ENCODE measurements around the gene NOL9.

NOL9 gene

GRCh38 chr1:6508154-6508815 is 46.0 kb downstream of the NOL9 start:
- no peak overlapping the region for H3K9ac ChIP-seq (ENCODE audit: low read length in 2 of 2)
- no peaks in the 10 kb centered on the region for H3K4me1 ChIP-seq (ENCODE audit: control insufficient read depth, insufficient read depth, low read length)
- no peak overlapping the region for H3K27ac ChIP-seq (ENCODE audit: low read length)
- H3K9me3 ChIP-seq (ENCODE audit: control insufficient read depth in 2 of 2, low read length in 2 of 2), result no peaks in the 10 kb centered on the region
- H3K36me3 ChIP-seq (ENCODE audit: control insufficient read depth in 2 of 2, insufficient read depth in 2 of 2, low read length in 2 of 2), result no peaks in the 10 kb centered on the region
- peaks cover 0 to 2% of the 10 kb centered on the region in 2 donors for H3K27me3 ChIP-seq (ENCODE audit: control insufficient read depth in 1 of 2, insufficient read depth in 2 of 2, low read length in 2 of 2)
- no peak overlapping the region for H3K4me3 ChIP-seq (ENCODE audit: low read length in 2 of 2)

- Histone ChIP-seq H3K9ac (ENCODE audit: low read length in 2 of 2) (no peak overlapping the region), H3K36me3 (ENCODE audit: control insufficient read depth in 2 of 2, insufficient read depth in 2 of 2, low read length in 2 of 2) (no peaks in the 10 kb centered on the region), H3K27ac (ENCODE audit: low read length) (no peak overlapping the region), H3K9me3 (ENCODE audit: control insufficient read depth in 2 of 2, low read length in 2 of 2) (no peaks in the 10 kb centered on the region), H3K27me3 (ENCODE audit: control insufficient read depth in 1 of 2, insufficient read depth in 2 of 2, low read length in 2 of 2) (peaks cover 0 to 2% of the 10 kb centered on the region in 2 donors), H3K4me1 (ENCODE audit: control insufficient read depth, insufficient read depth, low read length) (peaks cover 3% of the 10 kb centered on the region), H3K4me3 (ENCODE audit: low read length in 2 of 2) (no peak overlapping the region)
Measured at GRCh38 chr1:6507461-6507911, 46.8 kb downstream of the NOL9 start.

DNA sequence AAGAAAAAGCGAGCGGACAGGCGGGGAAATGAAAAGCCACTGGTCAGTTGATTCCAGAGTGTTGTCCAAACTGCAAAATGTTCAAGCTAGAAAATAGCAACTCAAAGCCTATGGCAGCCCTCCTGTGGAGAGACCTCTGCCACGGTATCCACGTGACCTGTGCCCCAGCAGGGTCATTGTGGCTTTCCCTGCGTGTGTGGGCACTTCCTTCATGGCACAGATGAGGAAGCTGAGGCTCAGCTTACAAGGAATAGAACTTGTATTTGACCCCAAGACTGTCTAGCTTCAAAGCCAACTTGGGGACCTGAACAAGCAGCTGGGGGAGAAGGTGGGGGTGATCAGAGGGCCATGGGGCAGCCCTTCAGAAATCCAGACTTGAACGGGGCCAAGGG is 47.3 kb downstream of the NOL9 start:
- Histone ChIP-seq H3K27ac (ENCODE audit: low read length) (no peak overlapping the region), H3K36me3 (ENCODE audit: control insufficient read depth in 2 of 2, insufficient read depth in 2 of 2, low read length in 2 of 2) (no peaks in the 10 kb centered on the region), H3K9me3 (ENCODE audit: control insufficient read depth in 2 of 2, low read length in 2 of 2) (no peaks in the 10 kb centered on the region), H3K4me1 (ENCODE audit: control insufficient read depth, insufficient read depth, low read length) (peaks cover 4% of the 10 kb centered on the region), H3K4me3 (ENCODE audit: low read length in 2 of 2) (no peak overlapping the region), H3K9ac (ENCODE audit: low read length in 2 of 2) (no peak overlapping the region), H3K27me3 (ENCODE audit: control insufficient read depth in 1 of 2, insufficient read depth in 2 of 2, low read length in 2 of 2) (peaks cover 0 to 5% of the 10 kb centered on the region in 2 donors)

DNA sequence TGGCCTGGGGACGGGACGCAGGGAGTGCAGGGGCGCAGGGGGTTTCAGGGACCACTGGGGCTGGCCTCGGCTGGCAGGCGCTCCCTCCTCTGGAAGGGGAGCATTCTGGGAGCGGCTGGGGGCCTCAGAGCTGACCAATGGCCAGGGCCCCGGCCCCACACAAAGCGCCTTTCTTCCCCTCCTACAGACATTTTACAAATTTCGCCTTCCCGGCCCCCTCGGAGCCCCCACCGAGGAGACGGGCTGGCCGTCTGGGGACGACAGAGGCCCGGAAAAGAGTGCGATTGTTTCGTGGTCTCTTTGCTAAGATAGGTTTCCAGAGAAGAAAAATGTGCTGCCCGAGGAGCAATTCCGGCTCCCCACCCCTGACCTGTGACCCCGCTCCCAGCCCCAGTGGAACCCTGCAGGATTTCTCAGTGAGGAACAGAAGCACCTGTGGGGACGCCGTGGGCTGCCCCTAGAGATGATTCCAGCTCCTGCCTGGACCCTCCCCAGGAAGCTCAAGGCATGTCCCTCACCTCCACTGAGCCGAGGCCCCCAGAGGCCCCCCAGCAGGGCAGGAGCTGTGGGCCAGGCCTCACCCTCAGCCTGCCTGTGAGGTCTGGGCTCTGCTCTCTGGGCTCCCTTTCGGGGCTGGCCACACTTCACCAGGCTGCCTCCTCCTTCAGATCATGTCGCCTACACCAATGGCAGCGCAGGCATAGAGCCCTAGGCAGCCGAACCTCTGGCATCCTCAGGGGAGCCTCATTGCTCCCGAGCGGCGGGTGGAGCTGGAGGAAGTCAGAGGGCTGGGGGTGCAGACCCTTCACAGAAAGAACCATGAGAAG is 47.9 kb downstream of the NOL9 start:
- Histone ChIP-seq H3K27ac (ENCODE audit: low read length) (no peak overlapping the region), H3K27me3 (ENCODE audit: control insufficient read depth in 1 of 2, insufficient read depth in 2 of 2, low read length in 2 of 2) (peaks cover 0 to 5% of the 10 kb centered on the region in 2 donors), H3K36me3 (ENCODE audit: control insufficient read depth in 2 of 2, insufficient read depth in 2 of 2, low read length in 2 of 2) (no peaks in the 10 kb centered on the region), H3K4me1 (ENCODE audit: control insufficient read depth, insufficient read depth, low read length) (peaks cover 4% of the 10 kb centered on the region), H3K9me3 (ENCODE audit: control insufficient read depth in 2 of 2, low read length in 2 of 2) (no peaks in the 10 kb centered on the region), H3K9ac (ENCODE audit: low read length in 2 of 2) (no peak overlapping the region), H3K4me3 (ENCODE audit: low read length in 2 of 2) (no peak overlapping the region)

GRCh38 chr1:6505367-6506209 is 48.7 kb downstream of the NOL9 start:
- no peak overlapping the region for H3K27ac ChIP-seq (ENCODE audit: low read length)
- H3K36me3 ChIP-seq (ENCODE audit: control insufficient read depth in 2 of 2, insufficient read depth in 2 of 2, low read length in 2 of 2), result no peaks in the 10 kb centered on the region
- no peak overlapping the region for H3K4me3 ChIP-seq (ENCODE audit: low read length in 2 of 2)
- H3K27me3 ChIP-seq (ENCODE audit: control insufficient read depth in 1 of 2, insufficient read depth in 2 of 2, low read length in 2 of 2), result peaks cover 0 to 5% of the 10 kb centered on the region in 2 donors
- no peaks in the 10 kb centered on the region for H3K9me3 ChIP-seq (ENCODE audit: control insufficient read depth in 2 of 2, low read length in 2 of 2)
- peaks cover 9% of the 10 kb centered on the region for H3K4me1 ChIP-seq (ENCODE audit: control insufficient read depth, insufficient read depth, low read length)
- no peak overlapping the region for H3K9ac ChIP-seq (ENCODE audit: low read length in 2 of 2)

GRCh38 chr1:6504887-6505286 is 49.4 kb downstream of the NOL9 start:
- Histone ChIP-seq H3K9ac (ENCODE audit: low read length in 2 of 2) (no peak overlapping the region), H3K36me3 (ENCODE audit: control insufficient read depth in 2 of 2, insufficient read depth in 2 of 2, low read length in 2 of 2) (no peaks in the 10 kb centered on the region), H3K4me3 (ENCODE audit: low read length in 2 of 2) (no peak overlapping the region), H3K27ac (ENCODE audit: low read length) (no peak overlapping the region), H3K9me3 (ENCODE audit: control insufficient read depth in 2 of 2, low read length in 2 of 2) (no peaks in the 10 kb centered on the region), H3K4me1 (ENCODE audit: control insufficient read depth, insufficient read depth, low read length) (peaks cover 9% of the 10 kb centered on the region), H3K27me3 (ENCODE audit: control insufficient read depth in 1 of 2, insufficient read depth in 2 of 2, low read length in 2 of 2) (peaks cover 0 to 5% of the 10 kb centered on the region in 2 donors)

DNA sequence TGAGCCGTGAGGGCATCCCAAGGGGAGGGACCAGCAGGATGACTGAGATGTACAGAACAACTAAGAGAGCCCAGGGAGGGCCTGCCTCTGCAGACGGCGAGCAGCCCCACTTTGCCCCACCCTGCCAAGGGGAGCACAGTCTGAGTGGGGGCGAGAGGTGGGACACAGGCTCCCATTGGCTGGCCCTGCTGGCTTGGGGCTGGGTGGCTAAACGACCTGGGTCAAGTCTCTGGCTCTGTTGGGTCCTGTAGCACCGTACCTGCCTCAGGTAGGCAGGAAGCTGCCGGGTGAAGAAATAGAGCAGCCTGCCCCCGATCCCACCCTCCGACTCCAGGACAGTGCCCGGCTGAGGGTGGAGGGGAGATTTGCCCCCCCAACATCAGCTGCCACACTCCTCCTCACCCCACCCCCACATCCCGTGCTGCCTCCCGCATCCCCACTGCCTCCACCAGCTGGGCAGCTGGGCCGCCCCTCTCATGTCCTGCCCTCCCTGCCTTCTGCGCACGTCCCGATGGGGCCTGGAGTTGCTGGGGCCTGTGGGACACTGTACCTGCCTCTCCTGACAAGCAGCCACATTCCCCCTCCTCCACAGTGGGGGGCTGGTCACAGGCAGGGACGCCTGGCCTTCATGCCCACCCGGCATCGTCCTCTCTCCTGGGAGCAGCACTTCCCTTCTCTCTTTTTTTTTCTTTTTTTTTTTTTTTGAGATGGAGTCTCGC is 50.3 kb downstream of the NOL9 start:
- no peak overlapping the region for H3K9ac ChIP-seq (ENCODE audit: low read length in 2 of 2)
- H3K4me3 ChIP-seq (ENCODE audit: low read length in 2 of 2), result no peak overlapping the region
- H3K4me1 ChIP-seq (ENCODE audit: control insufficient read depth, insufficient read depth, low read length), result peaks cover 10% of the 10 kb centered on the region
- H3K27me3 ChIP-seq (ENCODE audit: control insufficient read depth in 1 of 2, insufficient read depth in 2 of 2, low read length in 2 of 2), result peaks cover 0 to 5% of the 10 kb centered on the region in 2 donors
- no peaks in the 10 kb centered on the region for H3K9me3 ChIP-seq (ENCODE audit: control insufficient read depth in 2 of 2, low read length in 2 of 2)
- no peak overlapping the region for H3K27ac ChIP-seq (ENCODE audit: low read length)
- no peaks in the 10 kb centered on the region for H3K36me3 ChIP-seq (ENCODE audit: control insufficient read depth in 2 of 2, insufficient read depth in 2 of 2, low read length in 2 of 2)

DNA sequence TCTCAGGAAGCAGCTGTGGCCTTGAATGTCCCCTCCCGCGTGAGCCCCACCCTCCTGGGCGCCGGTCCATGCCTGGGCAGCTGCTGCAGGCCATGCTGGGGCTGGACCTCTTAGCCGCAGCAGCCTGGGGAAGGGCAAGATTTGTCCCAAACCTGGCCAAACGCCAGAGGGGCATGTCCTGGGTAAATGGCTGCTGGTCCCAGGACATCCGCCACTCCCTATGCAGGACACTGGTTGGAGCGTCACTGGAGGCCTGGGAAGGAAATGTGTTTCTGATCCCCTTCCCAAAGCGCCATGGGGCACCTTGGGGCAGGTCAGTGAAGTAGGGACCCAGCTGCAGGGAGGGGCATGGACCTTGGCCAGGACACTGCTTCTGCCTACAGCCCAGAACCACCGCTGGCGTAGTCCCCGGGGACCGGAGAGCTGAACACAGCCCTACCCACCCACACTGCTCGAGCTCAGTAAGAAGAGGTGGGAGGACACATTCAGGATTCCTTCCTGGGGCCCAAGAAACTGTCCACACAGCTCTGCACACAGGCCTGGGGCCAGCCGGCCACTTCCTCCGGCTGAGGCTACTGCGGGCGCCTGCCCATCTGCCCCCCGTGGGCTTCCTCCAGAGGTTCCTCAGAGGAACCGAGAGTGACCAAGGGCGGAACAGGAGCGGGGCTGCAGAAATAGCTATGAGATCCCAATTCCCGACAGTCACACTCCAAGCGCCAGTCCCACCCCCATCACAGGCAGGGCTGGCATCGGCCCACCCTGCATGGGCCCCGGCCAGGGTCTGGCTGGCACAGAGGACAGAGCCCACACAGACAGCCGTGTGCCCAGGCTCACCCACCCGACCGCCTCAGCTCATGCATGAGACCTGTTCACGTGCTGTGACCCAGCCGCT is 52.1 kb downstream of the NOL9 start:
- Histone ChIP-seq H3K27ac (ENCODE audit: low read length) (no peak overlapping the region), H3K9me3 (ENCODE audit: control insufficient read depth in 2 of 2, low read length in 2 of 2) (no peaks in the 10 kb centered on the region), H3K9ac (ENCODE audit: low read length in 2 of 2) (no peak overlapping the region), H3K36me3 (ENCODE audit: control insufficient read depth in 2 of 2, insufficient read depth in 2 of 2, low read length in 2 of 2) (no peaks in the 10 kb centered on the region), H3K4me1 (ENCODE audit: control insufficient read depth, insufficient read depth, low read length) (peaks cover 24% of the 10 kb centered on the region), H3K4me3 (ENCODE audit: low read length in 2 of 2) (no peak overlapping the region), H3K27me3 (ENCODE audit: control insufficient read depth in 1 of 2, insufficient read depth in 2 of 2, low read length in 2 of 2) (peaks cover 0 to 3% of the 10 kb centered on the region in 2 donors)

- H3K27ac ChIP-seq (ENCODE audit: low read length), result no peak overlapping the region
- no peaks in the 10 kb centered on the region for H3K36me3 ChIP-seq (ENCODE audit: control insufficient read depth in 2 of 2, insufficient read depth in 2 of 2, low read length in 2 of 2)
- no peak overlapping the region for H3K9ac ChIP-seq (ENCODE audit: low read length in 2 of 2)
- H3K4me1 ChIP-seq (ENCODE audit: control insufficient read depth, insufficient read depth, low read length), result peaks cover 31% of the 10 kb centered on the region
- no peak overlapping the region for H3K4me3 ChIP-seq (ENCODE audit: low read length in 2 of 2)
- H3K9me3 ChIP-seq (ENCODE audit: control insufficient read depth in 2 of 2, low read length in 2 of 2), result no peaks in the 10 kb centered on the region
- peaks cover 0 to 3% of the 10 kb centered on the region in 2 donors for H3K27me3 ChIP-seq (ENCODE audit: control insufficient read depth in 1 of 2, insufficient read depth in 2 of 2, low read length in 2 of 2)
Measured at GRCh38 chr1:6501279-6501813, 53.0 kb downstream of the NOL9 start.
